ENCODE data around the gene CYB5R2.

Gene CYB5R2

DNA sequence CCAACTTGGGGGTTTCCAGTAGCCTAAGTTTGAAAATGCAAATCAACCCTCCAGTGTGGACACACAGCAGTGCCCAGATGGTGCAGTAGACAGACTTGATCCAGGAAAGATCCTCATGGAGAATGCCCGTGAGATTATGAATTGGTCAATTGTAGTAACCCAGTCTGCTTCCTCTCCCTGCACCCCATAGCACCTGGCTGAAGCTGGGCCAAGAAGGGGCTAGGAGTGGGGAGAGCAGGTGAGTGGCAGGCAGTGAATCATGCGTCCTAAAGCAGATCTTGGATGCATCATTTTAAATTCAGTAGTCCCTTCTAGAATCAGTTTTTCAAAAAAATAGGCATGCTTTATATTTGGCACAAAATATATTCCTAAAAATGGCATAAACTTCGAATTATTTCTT, 52.2 kb downstream of the CYB5R2 start:
- no peak for DNase-seq (ENCODE audit: low read depth)
- no peak overlapping the region for H3K4me3 ChIP-seq (ENCODE audit: low read depth, low read length)
- TF ChIP-seq, protein P1, sequence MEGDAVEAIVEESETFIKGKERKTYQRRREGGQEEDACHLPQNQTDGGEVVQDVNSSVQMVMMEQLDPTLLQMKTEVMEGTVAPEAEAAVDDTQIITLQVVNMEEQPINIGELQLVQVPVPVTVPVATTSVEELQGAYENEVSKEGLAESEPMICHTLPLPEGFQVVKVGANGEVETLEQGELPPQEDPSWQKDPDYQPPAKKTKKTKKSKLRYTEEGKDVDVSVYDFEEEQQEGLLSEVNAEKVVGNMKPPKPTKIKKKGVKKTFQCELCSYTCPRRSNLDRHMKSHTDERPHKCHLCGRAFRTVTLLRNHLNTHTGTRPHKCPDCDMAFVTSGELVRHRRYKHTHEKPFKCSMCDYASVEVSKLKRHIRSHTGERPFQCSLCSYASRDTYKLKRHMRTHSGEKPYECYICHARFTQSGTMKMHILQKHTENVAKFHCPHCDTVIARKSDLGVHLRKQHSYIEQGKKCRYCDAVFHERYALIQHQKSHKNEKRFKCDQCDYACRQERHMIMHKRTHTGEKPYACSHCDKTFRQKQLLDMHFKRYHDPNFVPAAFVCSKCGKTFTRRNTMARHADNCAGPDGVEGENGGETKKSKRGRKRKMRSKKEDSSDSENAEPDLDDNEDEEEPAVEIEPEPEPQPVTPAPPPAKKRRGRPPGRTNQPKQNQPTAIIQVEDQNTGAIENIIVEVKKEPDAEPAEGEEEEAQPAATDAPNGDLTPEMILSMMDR (IDR thresholded peaks at IDR 0.05; ENCODE audit: low read depth, low read length): no peak

DNA sequence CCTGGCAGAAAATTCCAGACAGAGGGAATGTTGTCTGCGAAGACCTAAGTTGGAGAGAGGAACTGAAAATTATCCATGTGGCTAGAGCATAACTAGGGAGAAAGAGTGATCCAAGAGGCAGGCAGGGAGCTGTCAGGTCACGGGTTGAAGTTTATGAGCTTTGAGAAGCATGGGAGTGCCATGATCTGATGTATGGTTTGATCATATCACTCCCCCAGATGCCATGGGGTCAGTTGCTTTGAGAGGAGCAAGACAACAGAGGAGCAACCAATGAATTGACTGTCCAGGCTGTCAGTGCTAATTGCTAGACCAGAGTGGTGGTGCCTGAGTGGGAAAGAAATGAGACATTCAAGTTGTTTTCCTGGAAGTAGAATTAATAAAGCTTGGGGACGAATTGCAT, 54.0 kb downstream of the CYB5R2 start:
- H3K4me3 ChIP-seq (ENCODE audit: low read depth, low read length): no peak overlapping the region
- no peak for DNase-seq (ENCODE audit: low read depth)
- TF ChIP-seq, protein P2, sequence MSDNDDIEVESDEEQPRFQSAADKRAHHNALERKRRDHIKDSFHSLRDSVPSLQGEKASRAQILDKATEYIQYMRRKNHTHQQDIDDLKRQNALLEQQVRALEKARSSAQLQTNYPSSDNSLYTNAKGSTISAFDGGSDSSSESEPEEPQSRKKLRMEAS (IDR thresholded peaks at IDR 0.05; ENCODE audit: low read depth, low read length): no peak
- TF ChIP-seq MYC (IDR thresholded peaks at IDR 0.05; ENCODE audit: low read depth, low read length) (no peak), POLR2A (IDR thresholded peaks at IDR 0.05; ENCODE audit: extremely low read depth, insufficient read length) (no peak)
- TF ChIP-seq, protein P1 (IDR thresholded peaks at IDR 0.05; ENCODE audit: low read depth, low read length): no peak

DNA sequence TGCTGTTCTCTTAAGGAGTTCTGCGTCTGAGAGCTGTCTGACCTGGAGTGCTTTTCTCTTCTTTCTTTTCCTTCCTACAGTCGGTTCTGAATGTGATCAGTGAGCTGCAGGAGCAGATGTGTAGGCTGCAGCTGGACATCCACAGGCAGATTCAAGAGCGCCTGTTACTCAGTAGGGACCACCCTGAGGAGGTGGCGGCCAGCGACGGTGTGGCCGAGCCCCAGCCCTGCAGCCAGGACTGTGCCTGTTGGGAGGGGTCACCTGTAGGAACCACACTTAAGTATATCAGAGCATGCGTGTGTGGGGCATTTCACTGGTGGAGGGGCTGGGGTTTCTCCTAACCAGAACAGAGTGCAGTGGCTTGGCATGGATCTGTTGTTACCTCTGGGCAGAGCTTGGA, 56.3 kb downstream of the CYB5R2 start:
- H3K4me3 ChIP-seq (ENCODE audit: low read depth, low read length): no peak overlapping the region
- DNase-seq (ENCODE audit: low read depth): no peak
- TF ChIP-seq MYC (IDR thresholded peaks at IDR 0.05; ENCODE audit: low read depth, low read length) (no peak), POLR2A (IDR thresholded peaks at IDR 0.05; ENCODE audit: extremely low read depth, insufficient read length) (no peak)
- TF ChIP-seq, protein P1 (IDR thresholded peaks at IDR 0.05; ENCODE audit: low read depth, low read length): no peak
- TF ChIP-seq, protein P2 (IDR thresholded peaks at IDR 0.05; ENCODE audit: low read depth, low read length): no peak
